SK-N-SH (cell line): ENCODE results near the gene AADAT.

Source experiments
- GATA2 ChIP-seq: sonication (generic); formaldehyde crosslinking; IDR thresholded peaks from 2 replicates; pipeline ENCODE4 v1.5.0; 2020; ENCODE audit warnings: mild to moderate bottlenecking, missing genetic modification reagents
- POLR2AphosphoS5 ChIP-seq: IDR thresholded peaks from 2 replicates; pipeline ENCODE4 v1.6.1; 2012; ENCODE audit warnings: low read depth, low read length
- RCOR1 ChIP-seq: fragments of 150-350 bp; IDR thresholded peaks from 2 replicates; pipeline ENCODE4 v1.6.1; 2017; ENCODE audit warnings: antibody characterized with exemption, low read length
- RXRA ChIP-seq: IDR thresholded peaks from 2 replicates; pipeline ENCODE4 v1.4.0; 2012; ENCODE audit warnings: low read depth, mild to moderate bottlenecking, borderline replicate concordance
- TEAD4 ChIP-seq: IDR thresholded peaks from 2 replicates; pipeline ENCODE4 v1.4.0; 2012; ENCODE audit warnings: mild to moderate bottlenecking, borderline replicate concordance; ENCODE audit not compliant: insufficient read depth
- TF ChIP-seq, protein P1 (sequence below): IDR thresholded peaks from 2 replicates; pipeline ENCODE4; 2012
- TF ChIP-seq, protein P2 (sequence below): fragments of 200-600 bp; sonication (generic); IDR thresholded peaks from 2 replicates; pipeline ENCODE4 v1.6.1; 2017; ENCODE audit warnings: antibody characterized with exemption, mild to moderate bottlenecking, moderate library complexity
- TF ChIP-seq, protein P3 (sequence below): IDR thresholded peaks from 2 replicates; pipeline ENCODE4 v1.4.0; 2012; ENCODE audit warnings: low read depth
- TF ChIP-seq, protein P4 (sequence below): IDR thresholded peaks from 2 replicates; pipeline ENCODE4 v1.6.1; 2012; ENCODE audit warnings: mild to moderate bottlenecking, low read depth, low read length, moderate library complexity

DNA sequence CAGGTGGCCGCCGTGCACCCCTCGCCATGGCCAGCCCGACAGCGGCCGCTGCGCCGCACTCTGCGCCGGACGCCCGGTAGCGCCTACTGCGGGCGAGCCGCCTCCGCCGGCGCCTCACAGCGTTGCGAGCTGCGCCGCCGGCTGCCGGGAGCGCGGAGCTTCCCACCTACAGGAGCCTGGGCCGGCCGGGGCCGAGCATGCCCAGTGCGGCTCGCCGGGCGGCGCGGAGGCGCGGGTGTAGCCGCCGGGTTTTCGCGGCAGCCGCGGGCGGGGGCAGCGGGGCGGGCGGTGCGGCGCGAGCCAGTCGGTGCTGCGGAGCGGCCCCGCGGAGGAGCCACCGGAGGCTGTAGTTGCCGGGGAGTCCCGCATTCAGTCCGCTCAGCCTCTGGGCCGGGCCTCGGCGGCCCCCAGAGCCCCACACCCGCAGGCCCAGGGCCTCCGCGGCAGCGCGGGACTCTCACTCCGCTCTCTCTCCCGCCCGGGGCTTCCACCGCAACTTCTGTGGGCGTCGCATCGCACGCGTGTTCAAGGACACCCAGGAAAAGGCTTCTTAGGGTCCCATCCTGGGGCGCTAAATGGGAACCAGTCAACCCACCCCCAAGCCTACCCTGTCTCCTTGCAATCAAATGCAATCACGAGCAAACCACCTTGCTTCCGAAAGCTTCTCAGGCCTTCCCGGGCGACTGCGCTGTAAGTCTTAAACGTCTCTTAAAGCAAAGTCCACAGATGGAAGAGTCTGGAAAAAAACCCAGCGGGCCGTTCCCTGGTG, 63.3 kb downstream of the AADAT start, which contains the start of gene MFAP3L:
- TF ChIP-seq, protein P1, sequence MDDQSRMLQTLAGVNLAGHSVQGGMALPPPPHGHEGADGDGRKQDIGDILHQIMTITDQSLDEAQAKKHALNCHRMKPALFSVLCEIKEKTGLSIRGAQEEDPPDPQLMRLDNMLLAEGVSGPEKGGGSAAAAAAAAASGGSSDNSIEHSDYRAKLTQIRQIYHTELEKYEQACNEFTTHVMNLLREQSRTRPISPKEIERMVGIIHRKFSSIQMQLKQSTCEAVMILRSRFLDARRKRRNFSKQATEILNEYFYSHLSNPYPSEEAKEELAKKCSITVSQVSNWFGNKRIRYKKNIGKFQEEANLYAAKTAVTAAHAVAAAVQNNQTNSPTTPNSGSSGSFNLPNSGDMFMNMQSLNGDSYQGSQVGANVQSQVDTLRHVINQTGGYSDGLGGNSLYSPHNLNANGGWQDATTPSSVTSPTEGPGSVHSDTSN, result no peak; the same call in 1 of the 2 replicates
- TF ChIP-seq POLR2AphosphoS5 (peak; percentile 64), RCOR1 (no peak), GATA2 (CRISPR knock-in tag) (no peak), RXRA (no peak), TEAD4 (no peak)
- TF ChIP-seq, protein P2, sequence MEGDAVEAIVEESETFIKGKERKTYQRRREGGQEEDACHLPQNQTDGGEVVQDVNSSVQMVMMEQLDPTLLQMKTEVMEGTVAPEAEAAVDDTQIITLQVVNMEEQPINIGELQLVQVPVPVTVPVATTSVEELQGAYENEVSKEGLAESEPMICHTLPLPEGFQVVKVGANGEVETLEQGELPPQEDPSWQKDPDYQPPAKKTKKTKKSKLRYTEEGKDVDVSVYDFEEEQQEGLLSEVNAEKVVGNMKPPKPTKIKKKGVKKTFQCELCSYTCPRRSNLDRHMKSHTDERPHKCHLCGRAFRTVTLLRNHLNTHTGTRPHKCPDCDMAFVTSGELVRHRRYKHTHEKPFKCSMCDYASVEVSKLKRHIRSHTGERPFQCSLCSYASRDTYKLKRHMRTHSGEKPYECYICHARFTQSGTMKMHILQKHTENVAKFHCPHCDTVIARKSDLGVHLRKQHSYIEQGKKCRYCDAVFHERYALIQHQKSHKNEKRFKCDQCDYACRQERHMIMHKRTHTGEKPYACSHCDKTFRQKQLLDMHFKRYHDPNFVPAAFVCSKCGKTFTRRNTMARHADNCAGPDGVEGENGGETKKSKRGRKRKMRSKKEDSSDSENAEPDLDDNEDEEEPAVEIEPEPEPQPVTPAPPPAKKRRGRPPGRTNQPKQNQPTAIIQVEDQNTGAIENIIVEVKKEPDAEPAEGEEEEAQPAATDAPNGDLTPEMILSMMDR, result no peak; the same call in 1 of the 2 replicates
- TF ChIP-seq, protein P3, sequence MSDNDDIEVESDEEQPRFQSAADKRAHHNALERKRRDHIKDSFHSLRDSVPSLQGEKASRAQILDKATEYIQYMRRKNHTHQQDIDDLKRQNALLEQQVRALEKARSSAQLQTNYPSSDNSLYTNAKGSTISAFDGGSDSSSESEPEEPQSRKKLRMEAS, result no peak; the same call in 1 of the 2 replicates
- TF ChIP-seq, protein P4, sequence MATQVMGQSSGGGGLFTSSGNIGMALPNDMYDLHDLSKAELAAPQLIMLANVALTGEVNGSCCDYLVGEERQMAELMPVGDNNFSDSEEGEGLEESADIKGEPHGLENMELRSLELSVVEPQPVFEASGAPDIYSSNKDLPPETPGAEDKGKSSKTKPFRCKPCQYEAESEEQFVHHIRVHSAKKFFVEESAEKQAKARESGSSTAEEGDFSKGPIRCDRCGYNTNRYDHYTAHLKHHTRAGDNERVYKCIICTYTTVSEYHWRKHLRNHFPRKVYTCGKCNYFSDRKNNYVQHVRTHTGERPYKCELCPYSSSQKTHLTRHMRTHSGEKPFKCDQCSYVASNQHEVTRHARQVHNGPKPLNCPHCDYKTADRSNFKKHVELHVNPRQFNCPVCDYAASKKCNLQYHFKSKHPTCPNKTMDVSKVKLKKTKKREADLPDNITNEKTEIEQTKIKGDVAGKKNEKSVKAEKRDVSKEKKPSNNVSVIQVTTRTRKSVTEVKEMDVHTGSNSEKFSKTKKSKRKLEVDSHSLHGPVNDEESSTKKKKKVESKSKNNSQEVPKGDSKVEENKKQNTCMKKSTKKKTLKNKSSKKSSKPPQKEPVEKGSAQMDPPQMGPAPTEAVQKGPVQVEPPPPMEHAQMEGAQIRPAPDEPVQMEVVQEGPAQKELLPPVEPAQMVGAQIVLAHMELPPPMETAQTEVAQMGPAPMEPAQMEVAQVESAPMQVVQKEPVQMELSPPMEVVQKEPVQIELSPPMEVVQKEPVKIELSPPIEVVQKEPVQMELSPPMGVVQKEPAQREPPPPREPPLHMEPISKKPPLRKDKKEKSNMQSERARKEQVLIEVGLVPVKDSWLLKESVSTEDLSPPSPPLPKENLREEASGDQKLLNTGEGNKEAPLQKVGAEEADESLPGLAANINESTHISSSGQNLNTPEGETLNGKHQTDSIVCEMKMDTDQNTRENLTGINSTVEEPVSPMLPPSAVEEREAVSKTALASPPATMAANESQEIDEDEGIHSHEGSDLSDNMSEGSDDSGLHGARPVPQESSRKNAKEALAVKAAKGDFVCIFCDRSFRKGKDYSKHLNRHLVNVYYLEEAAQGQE, result no peak
